Measurements from ENCODE around the gene HTR6.
"Not testable (repeated sequence)": the region's sequence is repeated elsewhere in the genome, so short reads cannot be mapped to it uniquely, and the experiment has no call there.

HTR6 gene

DNA sequence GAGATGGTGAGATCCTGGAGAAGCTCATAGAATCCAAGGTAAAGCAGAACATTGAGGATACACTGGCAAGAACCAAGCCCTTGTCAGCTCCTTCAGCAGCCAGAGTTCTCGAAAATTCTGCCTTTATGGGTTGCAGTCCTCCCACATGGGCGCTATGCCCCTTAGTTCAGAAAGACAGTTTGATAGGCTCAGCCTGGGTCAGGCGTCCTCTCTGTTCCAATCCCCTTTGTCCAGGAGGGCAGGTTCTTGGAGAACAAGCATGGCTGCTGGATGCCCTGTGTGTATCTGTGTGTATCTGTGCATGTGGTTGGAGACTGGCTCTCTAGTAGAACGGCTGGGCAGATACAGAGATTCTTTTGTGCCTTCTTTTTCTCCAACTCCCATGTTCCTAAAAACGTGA, 28.6 kb upstream of the HTR6 start:
- DNase-seq = no peak
- in situ Hi-C loops (cut with HindIII; ENCODE audit: low pct_ligation_motif_present, low pct_unique_long_range_greater_than_20kb, low sequenced_read_pairs) = no loop called here

- DNase-seq; in situ Hi-C loops (cut with HindIII; ENCODE audit: low pct_ligation_motif_present, low pct_unique_long_range_greater_than_20kb, low sequenced_read_pairs): not testable (repeated sequence)
Observed at GRCh38 chr1:19636749-19637148, 27.9 kb upstream of the HTR6 start.

- in situ Hi-C loops (cut with HindIII; ENCODE audit: low pct_ligation_motif_present, low pct_unique_long_range_greater_than_20kb, low sequenced_read_pairs) = no loop called here
- no peak for DNase-seq
Observed at GRCh38 chr1:19637606-19638005, 27.1 kb upstream of the HTR6 start.

GRCh38 chr1:19639228-19639627, 25.4 kb upstream of the HTR6 start:
- DNase-seq; in situ Hi-C loops (cut with HindIII; ENCODE audit: low pct_ligation_motif_present, low pct_unique_long_range_greater_than_20kb, low sequenced_read_pairs): not testable (repeated sequence)

DNA sequence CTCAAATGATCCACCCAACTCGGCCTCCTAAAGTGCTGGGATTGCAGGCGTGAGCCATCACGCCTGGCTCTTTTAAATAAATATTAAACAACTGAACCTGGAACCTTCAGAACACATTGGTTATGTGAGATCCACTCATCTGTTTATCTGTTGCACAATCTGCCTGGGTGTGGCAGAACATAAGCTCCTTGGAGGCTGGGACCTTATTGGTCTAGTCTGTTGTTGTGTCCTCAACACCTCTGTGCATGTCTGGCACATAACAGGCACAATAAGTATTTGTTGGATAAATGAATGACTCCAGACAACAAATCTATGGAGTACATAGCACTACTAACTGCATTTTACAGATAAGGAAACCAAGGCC, 24.7 kb upstream of the HTR6 start:
- DNase-seq = no peak
- in situ Hi-C loops (cut with HindIII; ENCODE audit: low pct_ligation_motif_present, low pct_unique_long_range_greater_than_20kb, low sequenced_read_pairs) = no loop called here

DNA sequence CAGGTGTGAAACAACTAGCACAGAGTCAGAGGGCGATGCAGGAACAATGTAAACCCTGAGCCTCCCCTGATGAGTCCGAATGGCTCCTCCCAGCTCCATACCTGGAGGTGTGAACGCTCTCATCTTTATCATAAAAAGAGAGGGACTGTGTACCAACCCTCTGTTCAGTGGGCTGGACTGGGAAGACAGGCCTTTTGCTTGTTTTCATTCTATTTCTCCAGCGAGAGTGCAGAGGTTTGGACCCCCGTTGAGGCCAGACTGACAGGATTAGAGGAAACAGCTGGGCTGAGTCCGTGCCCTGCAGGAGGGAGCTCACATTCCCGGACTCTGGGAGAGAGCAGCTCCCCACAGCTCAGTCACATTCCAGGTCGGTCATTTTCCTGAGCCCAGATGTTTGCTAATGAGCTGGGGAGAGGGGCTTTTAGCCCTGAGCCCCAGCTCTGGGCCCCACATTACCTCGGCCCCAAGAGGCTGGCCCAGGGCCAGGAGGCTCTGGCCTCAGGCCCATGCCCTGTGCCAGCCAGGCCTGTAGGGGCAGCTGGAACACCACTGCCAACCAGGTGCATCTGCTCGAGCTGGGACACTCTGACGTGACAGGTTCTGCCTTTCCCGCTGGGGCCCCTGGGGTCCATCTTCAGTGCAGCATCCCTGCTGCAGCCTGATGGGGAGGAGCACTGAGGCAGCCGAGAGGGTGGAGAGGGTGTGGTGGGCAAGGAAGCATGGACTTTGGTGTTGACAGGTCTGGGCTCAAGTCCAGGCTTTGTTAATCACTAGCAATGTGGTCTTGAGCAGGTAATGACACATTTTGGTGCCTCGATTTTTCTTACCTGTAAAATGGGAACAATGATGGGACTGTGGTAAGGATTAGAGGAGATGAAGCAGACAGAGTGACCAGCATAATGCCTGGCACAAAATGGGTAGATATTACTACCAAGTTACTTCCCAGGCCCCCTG, 24.0 kb upstream of the HTR6 start:
- peak; percentile 71 for DNase-seq
- in situ Hi-C loops (cut with HindIII; ENCODE audit: low pct_ligation_motif_present, low pct_unique_long_range_greater_than_20kb, low sequenced_read_pairs) = no loop called here

GRCh38 chr1:19643121-19643520, 21.6 kb upstream of the HTR6 start:
- peak; percentile 74 for DNase-seq
- in situ Hi-C loops (cut with HindIII; ENCODE audit: low pct_ligation_motif_present, low pct_unique_long_range_greater_than_20kb, low sequenced_read_pairs) = no loop called here

GRCh38 chr1:19643602-19644394, 20.9 kb upstream of the HTR6 start, which contains the start of gene NBL1:
NBL1 (plus strand) TSS chr1:19644311; CDS start chr1:19655031, 10,720 bp downstream.
- peak; percentile 71 for DNase-seq
- in situ Hi-C loops (cut with HindIII; ENCODE audit: low pct_ligation_motif_present, low pct_unique_long_range_greater_than_20kb, low sequenced_read_pairs) = no loop called here

- in situ Hi-C loops (cut with HindIII; ENCODE audit: low pct_ligation_motif_present, low pct_unique_long_range_greater_than_20kb, low sequenced_read_pairs) = no loop called here
- DNase-seq = no peak
Observed at GRCh38 chr1:19644395-19644680, 20.3 kb upstream of the HTR6 start.

- no peak for DNase-seq
- in situ Hi-C loops (cut with HindIII; ENCODE audit: low pct_ligation_motif_present, low pct_unique_long_range_greater_than_20kb, low sequenced_read_pairs) = no loop called here
Observed at GRCh38 chr1:19644681-19645410, 19.8 kb upstream of the HTR6 start.

DNA sequence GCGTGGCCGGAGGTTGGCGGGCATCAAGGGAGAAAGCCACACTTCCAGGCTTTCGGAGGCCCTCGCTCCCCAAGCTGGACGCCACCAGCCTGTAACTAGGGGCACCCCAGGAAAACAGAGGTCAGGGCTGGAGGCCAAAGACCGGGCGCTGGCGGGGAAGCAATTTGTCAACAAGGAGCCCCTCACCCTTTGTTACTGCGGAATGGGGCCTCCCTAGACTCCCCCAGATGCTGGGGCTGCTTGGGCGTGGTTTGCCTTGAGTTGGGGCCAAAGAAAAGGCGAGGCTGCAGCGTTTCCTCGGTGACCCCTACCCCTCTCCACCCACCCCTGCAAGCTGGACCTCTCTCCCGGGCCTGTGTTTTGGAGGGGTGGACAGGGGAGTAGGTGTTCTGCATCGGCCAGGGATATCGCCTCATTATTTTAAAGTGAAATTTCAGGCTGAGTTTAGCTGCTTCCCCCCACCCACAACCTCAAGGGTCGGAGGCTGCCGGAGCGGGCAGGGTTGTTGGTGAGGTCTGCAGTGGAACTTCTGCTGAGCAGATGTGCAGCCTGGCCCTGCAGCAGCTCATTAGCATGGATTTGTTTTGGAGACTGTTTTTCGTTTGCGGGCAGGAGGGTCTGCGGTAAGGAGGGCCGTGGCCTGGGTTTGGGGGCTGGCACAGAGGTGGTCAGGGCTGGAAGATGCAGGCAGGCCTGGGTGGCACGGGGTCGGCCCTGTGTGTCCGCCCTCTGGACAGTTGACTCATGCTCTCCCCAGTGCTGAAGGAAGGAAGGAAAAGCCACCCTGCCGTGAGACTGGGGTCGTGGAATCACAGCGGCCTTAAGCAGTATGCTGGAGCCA, 19.0 kb upstream of the HTR6 start:
- no peak for DNase-seq
- in situ Hi-C loops (cut with HindIII; ENCODE audit: low pct_ligation_motif_present, low pct_unique_long_range_greater_than_20kb, low sequenced_read_pairs) = no loop called here

GRCh38 chr1:19646377-19647319, 18.0 kb upstream of the HTR6 start:
- in situ Hi-C loops (cut with HindIII; ENCODE audit: low pct_ligation_motif_present, low pct_unique_long_range_greater_than_20kb, low sequenced_read_pairs) = no loop called here
- DNase-seq = no peak

DNA sequence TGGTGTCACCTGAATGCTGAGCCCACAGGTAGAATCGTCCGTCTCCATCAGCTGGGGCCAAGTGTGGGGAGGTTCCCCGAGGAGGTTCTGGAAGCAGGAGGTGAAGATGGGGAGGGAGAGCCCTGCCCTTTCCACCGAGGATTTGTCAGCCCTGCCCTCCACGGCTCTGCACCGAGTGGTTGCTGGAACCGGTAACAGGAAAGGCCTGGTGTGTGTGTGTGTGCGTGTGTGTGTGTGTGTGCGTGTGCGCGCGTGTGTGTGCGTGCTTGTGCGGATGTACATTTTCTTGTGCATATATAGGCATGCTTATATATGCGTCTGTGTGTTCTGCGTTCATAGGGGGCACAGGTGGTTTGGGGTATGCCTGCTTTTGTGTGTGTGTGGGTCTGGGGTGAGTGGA, 17.0 kb upstream of the HTR6 start:
- DNase-seq = no peak
- in situ Hi-C loops (cut with HindIII; ENCODE audit: low pct_ligation_motif_present, low pct_unique_long_range_greater_than_20kb, low sequenced_read_pairs) = no loop called here

DNA sequence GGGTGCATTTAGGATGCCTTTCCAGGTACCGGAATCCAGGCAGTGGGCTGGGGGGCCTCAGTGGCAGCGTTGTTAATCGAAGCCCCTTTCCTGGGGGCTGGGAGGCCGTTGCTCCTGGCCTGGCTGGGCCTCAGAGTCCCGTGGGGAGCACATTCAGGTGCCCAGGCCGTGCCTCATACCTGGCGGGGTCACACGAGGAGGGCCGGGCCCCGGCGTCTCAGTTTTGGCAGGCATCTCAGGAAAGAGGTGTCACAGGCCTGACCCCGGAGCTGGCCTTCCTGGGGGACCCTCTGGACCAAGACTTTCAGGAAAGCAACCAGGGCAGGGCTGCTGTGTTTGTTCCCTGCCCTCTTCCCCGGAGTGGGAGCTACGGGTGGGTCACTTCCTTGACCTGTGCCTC, 16.4 kb upstream of the HTR6 start:
- in situ Hi-C loops (cut with HindIII; ENCODE audit: low pct_ligation_motif_present, low pct_unique_long_range_greater_than_20kb, low sequenced_read_pairs) = no loop called here
- no peak for DNase-seq

DNA sequence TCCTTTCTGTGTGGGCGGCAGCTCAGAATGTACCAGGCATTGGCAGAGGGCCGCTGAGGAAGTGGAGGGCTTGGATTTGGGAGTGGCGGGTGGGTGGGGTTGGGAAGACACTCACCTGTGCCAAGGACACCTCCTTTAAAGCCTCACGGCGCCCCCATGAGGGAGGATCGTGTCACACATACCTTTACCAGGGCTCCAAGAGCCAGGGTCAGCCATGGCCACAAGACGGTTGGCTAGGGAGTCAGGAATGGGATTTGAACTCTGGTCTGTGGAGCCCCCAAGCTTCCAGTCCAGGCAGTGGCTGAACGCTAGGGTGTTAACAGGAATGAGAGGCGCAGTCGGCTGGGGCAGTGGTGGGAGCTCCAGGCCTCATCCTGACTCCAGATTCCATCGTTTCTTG, 16.0 kb upstream of the HTR6 start:
- in situ Hi-C loops (cut with HindIII; ENCODE audit: low pct_ligation_motif_present, low pct_unique_long_range_greater_than_20kb, low sequenced_read_pairs) = no loop called here

GRCh38 chr1:19650416-19651140, 14.1 kb upstream of the HTR6 start:
- in situ Hi-C loops (cut with HindIII; ENCODE audit: low pct_ligation_motif_present, low pct_unique_long_range_greater_than_20kb, low sequenced_read_pairs) = no loop called here
- DNase-seq = no peak

More for the DNA sequence above, 16.0 kb upstream of the HTR6 start:
- no peak for DNase-seq
